Stimulated activated CD8-positive, alpha-beta memory T cell treated with anti-CD3 and anti-CD28 coated beads, Interleukin-7, amount 100 ng/mL, for 48 hours (primary cell): ENCODE measurements around the gene THAP7.
"Not testable (repeated sequence)": the region's sequence is repeated elsewhere in the genome, so short reads cannot be mapped to it uniquely, and the experiment has no call there.

Experiments used
- DNase-seq, 2 donors: peaks; one replicate each; pipeline ENCODE4 v3.0.0-alpha.2; 2020; ENCODE audit warnings: low read depth in 1 of 2; ENCODE audit errors: extremely low read depth in 1 of 2

Gene THAP7

GRCh38 chr22:21001601-21002325 is at the start of gene THAP7:
Gene THAP7 (minus strand): TSS chr22:21002118. CDS start chr22:21001911, 207 bp downstream.
- DNase-seq = peak; percentile 93 to 96

- DNase-seq = no peak
Measured at GRCh38 chr22:21051145-21051830, 49.4 kb upstream of the THAP7 start.

- not testable (repeated sequence) for DNase-seq
Measured at GRCh38 chr22:21048965-21049364, 47.0 kb upstream of the THAP7 start.

- DNase-seq = not testable (repeated sequence)
Measured at GRCh38 chr22:21048448-21048847, 46.5 kb upstream of the THAP7 start.

GRCh38 chr22:21047730-21048129 is 45.8 kb upstream of the THAP7 start:
- DNase-seq = no peak

GRCh38 chr22:21047035-21047661 is 45.2 kb upstream of the THAP7 start:
- no peak for DNase-seq

- peak; percentile 64 to 74 for DNase-seq
Measured at GRCh38 chr22:21045585-21046294, 43.8 kb upstream of the THAP7 start, which contains the start of gene LRRC74B. Gene LRRC74B (plus strand): TSS chr22:21045946. CDS start chr22:21045987, 41 bp downstream.

- DNase-seq = no peak
Measured at GRCh38 chr22:21044931-21045584, 43.1 kb upstream of the THAP7 start.

GRCh38 chr22:21043860-21044535 is 42.1 kb upstream of the THAP7 start:
- no peak for DNase-seq

- no peak for DNase-seq
Measured at GRCh38 chr22:21042978-21043859, 41.3 kb upstream of the THAP7 start.

GRCh38 chr22:21041937-21042336 is 40.0 kb upstream of the THAP7 start:
- no peak for DNase-seq

GRCh38 chr22:21039158-21039557 is 37.2 kb upstream of the THAP7 start:
- not testable (repeated sequence) for DNase-seq

- DNase-seq = no peak
Measured at GRCh38 chr22:21038405-21038804, 36.5 kb upstream of the THAP7 start.

GRCh38 chr22:21034989-21035388 is 33.1 kb upstream of the THAP7 start:
- no peak for DNase-seq

GRCh38 chr22:21033895-21034294 is 32.0 kb upstream of the THAP7 start:
- DNase-seq = no peak

- no peak for DNase-seq
Measured at GRCh38 chr22:21032868-21033688, 31.2 kb upstream of the THAP7 start.

- no peak for DNase-seq
Measured at GRCh38 chr22:21032037-21032867, 30.3 kb upstream of the THAP7 start, which contains the start of gene SLC7A4. Gene SLC7A4 (minus strand): TSS chr22:21032561. CDS start chr22:21031812, 749 bp downstream.
